ENCODE results near the gene RNF103. TPM values are rescaled to one million over a fixed set of nuclear protein-coding genes. Genes with fewer than 3 reads are reported as not detected.

The RNF103 gene
- total RNA-seq, 4 donors from 2014 or later: 33.2 to 55.5 (median 51.8) TPM

- Histone ChIP-seq H3K4me1 (no peaks in the 10 kb centered on the region), H3K36me3 (no peaks in the 10 kb centered on the region), H3K27me3 (no peaks in the 10 kb centered on the region), H3K27ac (no peak overlapping the region), H3K4me3 (no peak overlapping the region), H3K9me3 (no peaks in the 10 kb centered on the region)
- no peak for DNase-seq
- intact Hi-C loops (cut with DNase I; ENCODE audit: low total_unique reads): no loop called here
- no peak for TF ChIP-seq POLR2A (IDR thresholded peaks at IDR 0.05)
- TF ChIP-seq, protein P1, sequence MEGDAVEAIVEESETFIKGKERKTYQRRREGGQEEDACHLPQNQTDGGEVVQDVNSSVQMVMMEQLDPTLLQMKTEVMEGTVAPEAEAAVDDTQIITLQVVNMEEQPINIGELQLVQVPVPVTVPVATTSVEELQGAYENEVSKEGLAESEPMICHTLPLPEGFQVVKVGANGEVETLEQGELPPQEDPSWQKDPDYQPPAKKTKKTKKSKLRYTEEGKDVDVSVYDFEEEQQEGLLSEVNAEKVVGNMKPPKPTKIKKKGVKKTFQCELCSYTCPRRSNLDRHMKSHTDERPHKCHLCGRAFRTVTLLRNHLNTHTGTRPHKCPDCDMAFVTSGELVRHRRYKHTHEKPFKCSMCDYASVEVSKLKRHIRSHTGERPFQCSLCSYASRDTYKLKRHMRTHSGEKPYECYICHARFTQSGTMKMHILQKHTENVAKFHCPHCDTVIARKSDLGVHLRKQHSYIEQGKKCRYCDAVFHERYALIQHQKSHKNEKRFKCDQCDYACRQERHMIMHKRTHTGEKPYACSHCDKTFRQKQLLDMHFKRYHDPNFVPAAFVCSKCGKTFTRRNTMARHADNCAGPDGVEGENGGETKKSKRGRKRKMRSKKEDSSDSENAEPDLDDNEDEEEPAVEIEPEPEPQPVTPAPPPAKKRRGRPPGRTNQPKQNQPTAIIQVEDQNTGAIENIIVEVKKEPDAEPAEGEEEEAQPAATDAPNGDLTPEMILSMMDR (IDR thresholded peaks at IDR 0.05): no peak
Measured at GRCh38 chr2:86577817-86578456, 45.7 kb downstream of the RNF103 start.

DNA sequence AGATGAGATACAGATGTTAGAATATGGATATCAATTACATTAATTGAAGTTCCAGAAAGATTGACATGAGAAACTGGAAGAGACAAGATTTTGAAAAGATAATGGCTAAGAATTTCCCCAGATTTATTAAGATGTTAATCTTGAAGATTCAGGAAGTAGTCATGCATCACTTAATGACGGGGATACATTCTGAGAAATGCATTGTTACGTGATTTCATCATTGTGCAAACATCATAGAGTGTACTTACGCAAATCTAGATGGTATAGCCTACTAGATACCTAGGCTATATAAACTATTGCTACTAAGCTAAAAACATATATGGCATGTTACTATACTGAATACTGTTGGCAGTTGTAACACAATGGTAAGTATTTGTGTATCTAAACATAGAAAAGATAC lies 53.6 kb downstream of the RNF103 start:
- DNase-seq: no peak
- Histone ChIP-seq H3K36me3 (no peaks in the 10 kb centered on the region), H3K4me3 (no peak overlapping the region), H3K27me3 (no peaks in the 10 kb centered on the region), H3K9me3 (no peaks in the 10 kb centered on the region), H3K4me1 (no peaks in the 10 kb centered on the region), H3K27ac (no peak overlapping the region)
- TF ChIP-seq POLR2A (IDR thresholded peaks at IDR 0.05): no peak
- TF ChIP-seq, protein P1 (IDR thresholded peaks at IDR 0.05): no peak
- intact Hi-C loops (cut with DNase I; ENCODE audit: low total_unique reads): no loop called here

- peaks cover 0 to 3% of the 10 kb centered on the region in 2 donors for H3K4me1 ChIP-seq
- intact Hi-C loops (cut with DNase I; ENCODE audit: low total_unique reads): no loop called here
- H3K9me3 ChIP-seq: no peaks in the 10 kb centered on the region
- peak overlapping the region in 1 of 2 donors; percentile 47 for H3K27ac ChIP-seq
- no peak for TF ChIP-seq POLR2A (IDR thresholded peaks at IDR 0.05)
- TF ChIP-seq, protein P1 (IDR thresholded peaks at IDR 0.05): no peak
- H3K27me3 ChIP-seq: no peaks in the 10 kb centered on the region
- no peak for DNase-seq
- H3K4me3 ChIP-seq: no peak overlapping the region
- H3K36me3 ChIP-seq: no peaks in the 10 kb centered on the region
Measured at GRCh38 chr2:86566821-86567190, 56.9 kb downstream of the RNF103 start.

DNA sequence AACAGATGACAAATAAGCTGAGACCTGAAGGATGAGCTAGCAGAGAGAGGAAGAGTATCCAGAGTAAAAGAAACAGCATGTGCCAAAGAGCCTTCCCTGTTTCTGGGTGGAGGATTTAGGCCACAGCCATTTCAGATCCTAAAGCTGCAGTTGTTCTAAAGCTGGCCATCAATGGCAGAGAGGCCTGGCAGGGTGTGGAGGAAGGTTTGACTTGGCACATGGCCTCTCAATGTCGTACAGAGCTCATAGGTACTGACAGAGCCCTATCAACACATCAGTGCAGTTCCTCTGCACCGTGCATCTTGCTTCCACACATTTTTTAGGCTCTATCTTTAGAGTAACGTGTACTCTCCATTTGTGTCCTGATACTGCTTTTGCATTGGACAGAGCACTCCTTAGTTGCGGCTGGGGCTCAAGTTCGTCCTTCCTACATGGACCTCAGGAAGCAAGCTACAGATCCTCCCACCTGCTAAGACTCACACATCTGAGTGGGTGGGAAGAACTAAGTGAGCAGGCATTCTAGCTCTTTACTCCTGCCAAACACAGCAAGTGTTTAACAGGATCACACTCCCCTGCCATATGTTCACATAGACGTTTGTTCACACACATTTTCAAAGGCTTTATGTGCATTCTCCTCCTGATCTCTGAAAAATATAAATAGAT lies 57.4 kb downstream of the RNF103 start:
- Histone ChIP-seq H3K27me3 (no peaks in the 10 kb centered on the region), H3K36me3 (no peaks in the 10 kb centered on the region), H3K4me1 (peaks cover 0 to 3% of the 10 kb centered on the region in 2 donors), H3K9me3 (no peaks in the 10 kb centered on the region), H3K27ac (peak overlapping the region in 1 of 2 donors; percentile 47), H3K4me3 (no peak overlapping the region)
- intact Hi-C loops (cut with DNase I; ENCODE audit: low total_unique reads): no loop called here
- DNase-seq: no peak
- TF ChIP-seq, protein P1 (IDR thresholded peaks at IDR 0.05): no peak
- no peak for TF ChIP-seq POLR2A (IDR thresholded peaks at IDR 0.05)

GRCh38 chr2:86563650-86564061 lies 60.0 kb downstream of the RNF103 start:
- no peak for DNase-seq
- Histone ChIP-seq H3K27me3 (no peaks in the 10 kb centered on the region), H3K4me1 (peaks cover 0 to 3% of the 10 kb centered on the region in 2 donors), H3K36me3 (no peaks in the 10 kb centered on the region), H3K9me3 (no peaks in the 10 kb centered on the region), H3K27ac (peak overlapping the region; percentile 98), H3K4me3 (peak overlapping the region; percentile 91 to 95)
- TF ChIP-seq, protein P1 (IDR thresholded peaks at IDR 0.05): no peak
- TF ChIP-seq POLR2A (IDR thresholded peaks at IDR 0.05): no peak
- intact Hi-C loops (cut with DNase I; ENCODE audit: low total_unique reads): no loop called here

Data from uterus (tissue), 4 donors.